SK-N-MC (cell line): ENCODE data around the gene SMIM29.

Experiments used
- EZH2 ChIP-seq: fragments of 200-600 bp; sonication (generic); IDR thresholded peaks from one replicate; pipeline ENCODE4 v1.6.1; 2017; ENCODE audit warnings: antibody characterized with exemption
- FOXP2 ChIP-seq: optimal IDR thresholded peaks from 2 replicates; pipeline ENCODE3; 2011; ENCODE audit warnings: mild to moderate bottlenecking, moderate library complexity; ENCODE audit not compliant: insufficient read depth; ENCODE audit errors: extremely low read length, control extremely low read depth
- POLR2AphosphoS5 ChIP-seq: IDR thresholded peaks from 2 replicates; pipeline ENCODE4 v1.6.1; 2012; ENCODE audit warnings: mild to moderate bottlenecking, low read depth, low read length, borderline replicate concordance

- no peak for TF ChIP-seq POLR2AphosphoS5
- no peak for TF ChIP-seq EZH2
- no peak for TF ChIP-seq FOXP2
Observed at GRCh38 chr6:34241351-34242215, 7.2 kb downstream of the SMIM29 start.
